GM19438 (cell line): ENCODE data around the gene ADD3.

ENCODE experiments used
- ATAC-seq: cut with Tn5 transposase; IDR thresholded peaks from one replicate; pipeline ENCODE4 v1.9.1; 2021; ENCODE audit warnings: low read depth; ENCODE audit not compliant: unreplicated experiment

The ADD3 gene

GRCh38 chr10:110057456-110057855, 49.7 kb downstream of the ADD3 start:
- no peak for ATAC-seq

DNA sequence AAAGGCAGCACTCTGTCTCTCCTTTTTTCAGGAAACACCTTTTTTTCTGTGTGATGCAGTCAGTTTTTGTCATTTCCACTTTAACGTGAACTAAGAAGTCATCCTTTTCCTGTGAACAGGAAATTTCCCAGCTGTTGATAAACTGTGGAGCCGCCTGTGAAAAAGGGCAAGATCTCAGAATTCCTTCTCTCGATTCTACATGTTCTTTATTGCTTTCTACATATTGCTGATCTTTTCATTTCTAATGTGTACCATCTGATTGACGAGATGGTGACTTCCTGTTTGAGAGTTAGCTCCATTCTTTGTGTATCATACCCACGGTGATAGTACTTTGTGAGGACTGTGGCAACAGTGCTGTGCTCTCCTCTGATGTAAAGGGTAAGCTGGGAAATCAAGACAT, 50.4 kb downstream of the ADD3 start:
- ATAC-seq, result no peak

DNA sequence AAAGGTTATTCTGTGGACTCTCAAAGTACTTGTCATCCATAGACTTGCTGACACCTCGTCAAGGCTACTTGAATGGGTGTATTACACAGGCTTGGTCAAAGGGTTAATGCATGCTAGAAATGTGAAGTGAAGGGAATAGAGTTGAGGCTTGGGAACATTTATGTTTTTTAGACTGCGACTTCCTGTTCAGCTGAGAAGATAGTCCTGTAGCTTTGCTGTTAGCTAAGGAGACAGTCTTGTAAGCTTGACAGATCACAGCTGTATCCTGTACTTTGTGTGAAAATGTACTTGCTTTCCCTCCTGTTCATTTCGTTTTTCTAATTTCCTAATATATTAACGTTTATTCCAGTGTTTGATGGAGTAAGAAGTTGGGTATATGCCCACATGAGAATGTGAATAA, 52.1 kb downstream of the ADD3 start:
- ATAC-seq, result no peak

- ATAC-seq, result no peak
Measured at GRCh38 chr10:110061687-110062086, 53.9 kb downstream of the ADD3 start.

DNA sequence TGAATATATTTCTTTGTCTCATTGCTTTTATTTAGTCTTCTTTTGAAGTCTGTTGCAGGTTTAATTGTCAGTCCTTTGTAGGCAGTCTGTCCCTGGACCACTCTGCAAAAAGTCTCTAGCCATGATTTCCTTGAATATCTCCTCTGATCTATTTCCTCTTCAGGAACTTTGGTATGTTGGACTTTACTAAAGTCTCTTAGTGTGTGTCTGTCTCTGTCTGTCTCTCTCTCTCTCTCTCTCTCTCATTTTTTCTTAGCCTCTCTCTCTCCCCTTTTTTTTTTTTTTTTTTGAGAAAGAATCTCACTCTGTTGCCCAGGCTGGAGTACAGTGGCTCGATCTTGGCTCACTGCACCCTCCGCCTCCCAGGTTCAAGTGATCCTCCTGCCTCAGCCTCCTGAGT, 57.5 kb downstream of the ADD3 start:
- ATAC-seq, result no peak

- ATAC-seq, result peak; percentile 55
Measured at GRCh38 chr10:110067960-110068770, 60.4 kb downstream of the ADD3 start.

GRCh38 chr10:110068780-110069179, 61.0 kb downstream of the ADD3 start:
- ATAC-seq, result no peak

GRCh38 chr10:110069502-110069982, 61.8 kb downstream of the ADD3 start:
- ATAC-seq, result peak; percentile 52

DNA sequence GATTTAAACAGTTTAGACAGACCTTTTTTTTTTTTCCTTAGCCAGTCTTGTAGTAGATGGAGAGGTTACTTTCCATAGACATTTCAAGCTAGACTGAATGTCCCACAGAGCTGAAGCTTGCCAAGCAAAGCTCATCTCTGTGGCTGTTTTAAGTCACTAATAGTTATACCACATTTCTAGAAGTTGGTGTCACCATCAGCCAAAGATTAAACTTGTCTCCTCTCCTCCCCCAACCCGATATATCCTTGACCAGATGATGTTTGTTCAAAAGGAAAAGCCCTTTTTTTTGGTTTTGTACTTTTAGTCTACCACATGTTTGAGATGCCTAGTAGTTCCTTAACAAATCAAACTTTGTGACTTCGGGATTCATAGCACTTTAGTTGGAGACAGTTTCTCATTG, 66.1 kb downstream of the ADD3 start:
- ATAC-seq, result no peak

DNA sequence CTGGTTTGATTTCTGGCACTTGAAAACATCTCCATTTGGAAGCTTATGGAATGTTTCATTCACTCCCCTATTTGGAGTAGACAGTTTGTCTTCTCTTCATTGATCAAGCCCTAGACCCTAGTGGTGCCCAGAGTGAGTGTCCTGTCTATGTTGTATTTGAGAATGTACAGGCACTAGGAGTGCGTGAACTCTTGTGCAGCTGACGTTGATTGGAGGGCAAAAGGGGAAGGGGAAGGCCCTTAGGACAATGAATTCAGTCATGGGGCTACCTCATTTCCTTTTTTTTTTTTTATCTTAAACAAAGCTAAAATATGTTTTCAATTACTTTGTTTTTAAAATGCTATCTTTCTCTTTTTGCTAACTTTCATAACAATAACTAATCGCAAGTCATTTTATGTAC, 66.5 kb downstream of the ADD3 start:
- no peak for ATAC-seq

DNA sequence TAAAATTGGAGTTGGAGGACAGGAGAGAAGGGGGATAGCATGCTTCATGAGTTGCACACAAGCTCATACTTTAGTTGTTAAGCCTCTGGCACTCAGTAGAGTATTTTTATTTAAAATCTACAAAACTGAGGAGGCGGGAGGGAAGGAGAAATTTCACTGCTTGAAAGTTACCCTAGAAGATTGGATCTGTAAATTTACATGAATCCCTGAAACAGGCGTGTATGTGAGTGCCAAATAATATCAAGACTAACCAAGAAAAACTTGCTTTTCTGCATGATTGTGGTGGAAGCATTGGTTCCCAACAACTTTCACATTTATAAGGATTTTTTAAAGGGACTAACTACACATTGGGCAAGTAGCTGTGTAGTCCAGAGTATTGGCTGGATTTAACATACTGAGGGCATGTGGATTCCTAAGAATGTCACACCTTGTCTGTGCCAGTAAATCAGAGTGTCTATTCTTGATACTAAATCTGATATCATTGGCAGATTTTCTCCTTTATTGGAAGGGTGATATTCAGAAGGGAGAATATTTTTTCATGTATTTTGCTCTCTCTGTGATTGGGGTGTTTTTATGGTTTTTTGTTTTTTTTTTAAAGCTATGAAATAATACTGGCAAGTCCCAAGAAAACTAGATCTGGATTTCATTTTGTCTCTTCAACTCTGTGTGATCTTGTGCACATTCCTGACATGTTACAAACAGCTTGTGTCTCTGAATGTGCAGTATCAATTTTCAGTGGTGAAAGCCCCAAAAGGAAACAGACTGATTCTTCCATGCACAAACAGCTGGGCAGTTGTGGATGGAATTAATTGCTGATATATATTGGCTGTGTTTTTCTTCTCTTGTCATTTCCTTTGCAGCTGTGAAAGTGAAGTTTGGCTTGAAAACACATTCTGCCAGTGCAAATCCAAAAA, 67.2 kb downstream of the ADD3 start:
- no peak for ATAC-seq

- ATAC-seq, result no peak
Measured at GRCh38 chr10:110075686-110076085, 67.9 kb downstream of the ADD3 start.

DNA sequence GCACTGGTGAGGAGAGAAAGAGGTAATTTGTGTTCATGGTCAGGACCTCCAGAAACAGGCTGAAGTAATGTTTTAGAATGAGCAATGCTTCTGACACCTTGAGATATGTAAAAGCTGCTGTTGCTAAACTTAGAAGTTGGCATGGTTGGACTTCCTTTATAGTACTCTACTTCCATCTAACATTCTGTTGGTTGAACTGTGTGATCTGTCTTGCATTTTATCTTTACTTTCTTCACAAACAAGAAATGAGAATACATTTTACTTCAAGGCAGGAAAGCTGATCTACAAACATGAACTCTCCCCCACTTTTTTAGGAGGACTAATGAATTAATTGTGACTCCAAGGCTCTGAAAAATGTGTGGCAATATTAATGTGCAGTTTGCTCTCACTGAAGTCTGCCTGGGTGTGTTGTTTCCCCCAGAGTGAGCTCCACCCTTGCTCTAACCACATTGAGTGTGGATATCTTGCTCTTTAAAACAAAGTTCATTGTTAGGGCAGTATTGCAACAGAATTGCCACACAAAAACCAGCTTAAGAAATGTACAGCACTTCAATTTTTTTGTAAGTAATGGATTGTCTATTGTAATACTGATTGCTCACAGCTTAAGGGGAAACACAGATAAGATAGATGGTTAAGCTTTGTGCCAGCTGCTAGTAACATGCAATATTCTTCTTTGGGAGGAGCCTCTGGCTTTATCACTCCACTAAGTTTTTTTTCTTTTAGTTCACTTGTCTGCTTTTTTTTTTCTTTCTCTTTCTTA, 69.0 kb downstream of the ADD3 start:
- peak; percentile 70 for ATAC-seq

GRCh38 chr10:110077436-110078130, 69.8 kb downstream of the ADD3 start:
- ATAC-seq, result no peak

DNA sequence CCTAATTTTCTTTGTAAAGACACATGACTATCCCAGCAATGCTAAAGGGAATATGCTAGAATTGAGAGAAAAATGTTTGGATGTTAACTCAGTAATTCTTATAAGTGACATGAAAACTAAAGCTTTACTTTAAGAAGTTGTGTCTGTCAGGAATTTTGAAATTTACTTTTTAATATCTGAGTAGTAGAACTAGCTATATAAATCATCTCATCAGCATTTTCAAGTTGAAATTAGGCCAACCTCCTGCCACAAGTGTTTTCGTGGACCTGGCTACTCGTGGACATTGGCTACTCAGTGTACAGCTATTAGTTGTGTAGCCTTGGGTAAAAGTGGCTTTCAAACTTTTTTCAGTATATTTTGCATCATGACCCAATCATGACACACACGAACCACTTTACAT, 70.5 kb downstream of the ADD3 start:
- no peak for ATAC-seq

- no peak for ATAC-seq
Measured at GRCh38 chr10:110081911-110082310, 74.1 kb downstream of the ADD3 start.

- ATAC-seq, result no peak
Measured at GRCh38 chr10:110083884-110084283, 76.1 kb downstream of the ADD3 start.

DNA sequence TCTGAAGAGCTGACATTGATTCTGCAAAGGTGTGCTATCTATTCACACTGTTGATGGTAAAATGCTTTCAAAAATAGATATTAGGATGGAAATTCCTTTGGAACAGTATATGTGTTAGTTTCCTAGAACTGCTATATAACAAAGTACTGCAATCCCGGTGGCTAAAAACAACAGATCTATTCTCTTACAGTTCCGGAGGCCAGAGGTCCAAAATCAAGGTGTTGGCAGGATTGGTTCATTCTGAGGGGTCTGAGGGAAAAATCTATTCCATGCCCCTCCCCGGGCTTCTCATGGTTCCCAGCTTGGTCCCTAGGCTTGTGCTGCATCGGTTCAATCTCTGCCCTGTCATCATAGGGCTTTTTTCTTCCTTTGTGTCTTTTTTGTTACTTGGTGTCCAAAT, 79.9 kb downstream of the ADD3 start:
- ATAC-seq, result no peak

- ATAC-seq, result no peak
Measured at GRCh38 chr10:110088367-110089104, 80.8 kb downstream of the ADD3 start.

DNA sequence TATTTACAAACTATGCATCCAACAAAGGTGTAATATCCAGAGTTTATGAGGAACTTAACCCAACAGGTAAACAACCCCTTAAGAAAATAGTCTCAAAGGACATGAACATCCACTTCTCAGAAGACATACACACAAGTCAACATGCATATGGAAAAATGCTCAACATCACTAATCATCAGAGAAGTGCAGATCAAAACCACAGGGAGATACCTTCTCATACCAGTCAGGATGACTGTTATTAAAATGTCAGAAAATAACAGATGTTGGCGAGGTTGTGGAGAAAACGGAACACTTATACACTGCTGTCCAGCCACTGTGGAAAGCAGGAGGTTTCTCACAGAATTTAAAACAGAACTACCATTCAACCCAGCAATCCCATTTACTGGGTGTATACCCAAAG, 84.0 kb downstream of the ADD3 start:
- no peak for ATAC-seq
